Activated CD4-positive, alpha-beta memory T cell treated with anti-CD3 and anti-CD28 coated beads for 36 hours (primary cell): Measurements from ENCODE around the gene STEAP2. TPM values are rescaled to one million over a fixed set of nuclear protein-coding genes. Genes with fewer than 3 reads are reported as not detected.

Experiments
- CTCF ChIA-PET: fragments of 350-600 bp; sonication (Branson Sonifier 250); formaldehyde crosslinking; loops from one replicate; lab custom pipeline; 2021; ENCODE audit warnings: antibody characterized with exemption, inconsistent platforms; lab: Charles Lee
- POLR2A ChIA-PET: fragments of 350-600 bp; sonication (Branson Sonifier 250); formaldehyde crosslinking; loops from one replicate; lab custom pipeline; 2021; ENCODE audit warnings: antibody characterized with exemption; lab: Charles Lee
- DNase-seq: peaks from one replicate; pipeline ENCODE4 v3.0.0-alpha.2; 2020
- H3K27ac Mint-ChIP-seq: one replicate; pipeline ENCODE4 v1.8.0; 2021; ENCODE audit warnings: mixed read lengths
- H3K27me3 Mint-ChIP-seq: one replicate; pipeline ENCODE4 v1.8.0; 2021; ENCODE audit warnings: mixed read lengths
- H3K36me3 Mint-ChIP-seq: one replicate; pipeline ENCODE4 v1.8.0; 2021; ENCODE audit warnings: mixed read lengths
- H3K4me1 Mint-ChIP-seq: one replicate; pipeline ENCODE4 v1.8.0; 2021; ENCODE audit warnings: low read depth, mixed read lengths
- H3K4me3 Mint-ChIP-seq: one replicate; pipeline ENCODE4 v1.8.0; 2021; ENCODE audit warnings: mild to moderate bottlenecking, mixed read lengths
- H3K9me3 Mint-ChIP-seq: one replicate; pipeline ENCODE4 v1.8.0; 2021; ENCODE audit warnings: mixed read lengths
- intact Hi-C: fragments of 100-400 bp; cut with micrococcal nuclease; formaldehyde crosslinking; loops from one replicate; pipeline ENCODE4 v1.15.1; 2023
- total RNA-seq, 2 experiments: library from RNA; stranded (reverse); gene quantifications; one replicate each; pipeline ENCODE4 v1.2.3, GENCODE V29; 2021

The STEAP2 gene
- total RNA-seq, 2 experiments from 2014 or later, result not detected

GRCh38 chr7:90222811-90223725 lies 11.5 kb downstream of the STEAP2 start:
- no peak for DNase-seq
- no peaks in the 10 kb centered on the region for H3K36me3 Mint-ChIP-seq
- H3K27me3 Mint-ChIP-seq, result peaks cover 18% of the 10 kb centered on the region
- H3K27ac Mint-ChIP-seq, result no peak overlapping the region
- no peaks in the 10 kb centered on the region for H3K4me1 Mint-ChIP-seq
- no peaks in the 10 kb centered on the region for H3K9me3 Mint-ChIP-seq
- ChIA-PET POLR2A (no interaction called here), CTCF (no interaction called here)
- intact Hi-C loops, result no loop called here
- H3K4me3 Mint-ChIP-seq, result no peak overlapping the region

GRCh38 chr7:90224195-90224594 lies 12.7 kb downstream of the STEAP2 start:
- Mint-ChIP-seq H3K4me1 (no peaks in the 10 kb centered on the region), H3K27ac (no peak overlapping the region), H3K36me3 (no peaks in the 10 kb centered on the region), H3K27me3 (peaks cover 22% of the 10 kb centered on the region), H3K9me3 (no peaks in the 10 kb centered on the region), H3K4me3 (no peak overlapping the region)
- CTCF ChIA-PET, result no interaction called here
- intact Hi-C loops, result no loop called here
- no peak for DNase-seq
- POLR2A ChIA-PET, result no interaction called here

GRCh38 chr7:90225181-90225580 lies 13.6 kb downstream of the STEAP2 start:
- Mint-ChIP-seq H3K27ac (no peak overlapping the region), H3K4me3 (no peak overlapping the region), H3K27me3 (peaks cover 19% of the 10 kb centered on the region), H3K9me3 (no peaks in the 10 kb centered on the region), H3K36me3 (no peaks in the 10 kb centered on the region), H3K4me1 (no peaks in the 10 kb centered on the region)
- POLR2A ChIA-PET, result no interaction called here
- intact Hi-C loops, result no loop called here
- no peak for DNase-seq
- CTCF ChIA-PET, result no interaction called here

GRCh38 chr7:90225601-90226000 lies 14.1 kb downstream of the STEAP2 start:
- intact Hi-C loops, result no loop called here
- DNase-seq, result no peak
- Mint-ChIP-seq H3K9me3 (no peaks in the 10 kb centered on the region), H3K36me3 (no peaks in the 10 kb centered on the region), H3K27ac (no peak overlapping the region), H3K4me3 (no peak overlapping the region), H3K4me1 (no peaks in the 10 kb centered on the region), H3K27me3 (peaks cover 17% of the 10 kb centered on the region)
- CTCF ChIA-PET, result no interaction called here
- POLR2A ChIA-PET, result no interaction called here

- CTCF ChIA-PET, result no interaction called here
- no peaks in the 10 kb centered on the region for H3K9me3 Mint-ChIP-seq
These were observed 15.7 kb downstream of the STEAP2 start for GRCh38 chr7:90227259-90227658.

GRCh38 chr7:90229682-90230081 lies 18.1 kb downstream of the STEAP2 start:
- intact Hi-C loops, result no loop called here
- no peaks in the 10 kb centered on the region for H3K9me3 Mint-ChIP-seq
- no peak overlapping the region for H3K4me3 Mint-ChIP-seq
- H3K27ac Mint-ChIP-seq, result no peak overlapping the region
- H3K27me3 Mint-ChIP-seq, result peaks cover 15% of the 10 kb centered on the region
- no peak for DNase-seq
- H3K4me1 Mint-ChIP-seq, result no peaks in the 10 kb centered on the region
- CTCF ChIA-PET, result no interaction called here
- H3K36me3 Mint-ChIP-seq, result no peaks in the 10 kb centered on the region
- POLR2A ChIA-PET, result interaction anchor here (0.8 kb wide), 1 partner anchor 1571 kb away, joined by 3 read pairs; no protein-coding TSS in a partner anchor

More at GRCh38 chr7:90227259-90227658, 15.7 kb downstream of the STEAP2 start:
- H3K27me3 Mint-ChIP-seq, result peaks cover 13% of the 10 kb centered on the region
- no peaks in the 10 kb centered on the region for H3K4me1 Mint-ChIP-seq
- H3K4me3 Mint-ChIP-seq, result no peak overlapping the region
- POLR2A ChIA-PET, result no interaction called here
- H3K36me3 Mint-ChIP-seq, result no peaks in the 10 kb centered on the region
- intact Hi-C loops, result no loop called here
- DNase-seq, result no peak
- no peak overlapping the region for H3K27ac Mint-ChIP-seq

GRCh38 chr7:90230834-90231233 lies 19.3 kb downstream of the STEAP2 start:
- no peak for DNase-seq
- H3K4me1 Mint-ChIP-seq, result no peaks in the 10 kb centered on the region
- intact Hi-C loops, result no loop called here

GRCh38 chr7:90231304-90231703 lies 19.8 kb downstream of the STEAP2 start:
- Mint-ChIP-seq H3K9me3 (no peaks in the 10 kb centered on the region), H3K4me3 (no peak overlapping the region), H3K36me3 (no peaks in the 10 kb centered on the region), H3K27ac (no peak overlapping the region), H3K27me3 (peaks cover 11% of the 10 kb centered on the region), H3K4me1 (no peaks in the 10 kb centered on the region)
- no peak for DNase-seq
- CTCF ChIA-PET, result no interaction called here
- POLR2A ChIA-PET, result no interaction called here
- intact Hi-C loops, result no loop called here

More at GRCh38 chr7:90230834-90231233, 19.3 kb downstream of the STEAP2 start:
- ChIA-PET CTCF (no interaction called here), POLR2A (no interaction called here)
- H3K27ac Mint-ChIP-seq, result no peak overlapping the region
- H3K4me3 Mint-ChIP-seq, result no peak overlapping the region
- no peaks in the 10 kb centered on the region for H3K36me3 Mint-ChIP-seq
- H3K9me3 Mint-ChIP-seq, result no peaks in the 10 kb centered on the region
- peaks cover 11% of the 10 kb centered on the region for H3K27me3 Mint-ChIP-seq

GRCh38 chr7:90232430-90232829 lies 20.9 kb downstream of the STEAP2 start:
- Mint-ChIP-seq H3K36me3 (no peaks in the 10 kb centered on the region), H3K4me3 (no peak overlapping the region), H3K27ac (no peak overlapping the region), H3K9me3 (no peaks in the 10 kb centered on the region), H3K4me1 (no peaks in the 10 kb centered on the region), H3K27me3 (peaks cover 9% of the 10 kb centered on the region)
- POLR2A ChIA-PET, result no interaction called here
- intact Hi-C loops, result no loop called here
- DNase-seq, result no peak
- CTCF ChIA-PET, result no interaction called here

- ChIA-PET CTCF (no interaction called here), POLR2A (no interaction called here)
- intact Hi-C loops, result no loop called here
- Mint-ChIP-seq H3K4me1 (no peaks in the 10 kb centered on the region), H3K27me3 (peaks cover 9% of the 10 kb centered on the region), H3K27ac (no peak overlapping the region), H3K9me3 (no peaks in the 10 kb centered on the region), H3K4me3 (no peak overlapping the region), H3K36me3 (no peaks in the 10 kb centered on the region)
- no peak for DNase-seq
These were observed 22.0 kb downstream of the STEAP2 start for GRCh38 chr7:90233569-90233968.

GRCh38 chr7:90236721-90237289 lies 25.3 kb downstream of the STEAP2 start:
- no peaks in the 10 kb centered on the region for H3K9me3 Mint-ChIP-seq
- POLR2A ChIA-PET, result no interaction called here
- no peak for DNase-seq

GRCh38 chr7:90238022-90238421 lies 26.5 kb downstream of the STEAP2 start:
- ChIA-PET CTCF (no interaction called here), POLR2A (no interaction called here)
- Mint-ChIP-seq H3K9me3 (no peaks in the 10 kb centered on the region), H3K4me3 (no peak overlapping the region), H3K36me3 (no peaks in the 10 kb centered on the region), H3K4me1 (no peaks in the 10 kb centered on the region), H3K27ac (no peak overlapping the region), H3K27me3 (peaks cover 6% of the 10 kb centered on the region)
- intact Hi-C loops, result no loop called here
- no peak for DNase-seq

More at GRCh38 chr7:90236721-90237289, 25.3 kb downstream of the STEAP2 start:
- CTCF ChIA-PET, result no interaction called here
- H3K27ac Mint-ChIP-seq, result no peak overlapping the region
- no peak overlapping the region for H3K4me3 Mint-ChIP-seq
- no peaks in the 10 kb centered on the region for H3K4me1 Mint-ChIP-seq
- intact Hi-C loops, result no loop called here
- H3K36me3 Mint-ChIP-seq, result no peaks in the 10 kb centered on the region
- peaks cover 9% of the 10 kb centered on the region for H3K27me3 Mint-ChIP-seq
